Measurements from ENCODE around the gene CLDN5. TPM values are rescaled to one million over a fixed set of nuclear protein-coding genes. Genes with fewer than 3 reads are reported as not detected.

The CLDN5 gene
- total RNA-seq (2014; rRNA removed; shearing (Covaris generic)) = not detected in 2 replicates
- not detected in 2 replicates for total RNA-seq (2022)
- Bru-seq, nascent RNA = not detected
- not detected for BruChase-seq, experiment 1, labeled RNA remaining after a 6-hour chase
- not detected for BruChase-seq, experiment 2, labeled RNA remaining after a 2-hour chase
- long read RNA-seq = 0 reads

- DNase-seq (ENCODE audit: low spot score) = no peak
- CTCF ChIA-PET (ENCODE audit: unreplicated experiment) = no interaction called here
- peaks cover 16% of the 10 kb centered on the region; the same call in 1 of the 2 replicates for H3K36me3 ChIP-seq (ENCODE audit: insufficient read depth, low read length)
- BruUV-seq (replicated peaks) = no TSS peak
- H3K4me3 ChIP-seq (ENCODE audit: low read depth, low read length, poor library complexity, severe bottlenecking) = no peak within 1 kb of the TSS
- no peaks in the 10 kb centered on the region for H3K9me2 ChIP-seq (ENCODE audit: insufficient read depth, low read length)
- no peak within 1 kb of the TSS for H2AFZ ChIP-seq (ENCODE audit: low read length)
- H3K4me1 ChIP-seq (ENCODE audit: insufficient read depth, low read length, poor library complexity, severe bottlenecking) = no peaks in the 10 kb centered on the region
- H3K79me2 ChIP-seq (ENCODE audit: insufficient read depth, low read depth, low read length) = no peaks in the 10 kb centered on the region
- intact Hi-C loops (cut with micrococcal nuclease; ENCODE audit: unreplicated experiment) = no loop called here
- TF ChIP-seq EZH2phosphoT487 (IDR thresholded peaks at IDR 0.05; ENCODE audit: borderline replicate concordance, low read depth, low read length) = no peak
- TF ChIP-seq CTCF (conservative IDR thresholded peaks at IDR 0.05; ENCODE audit: low read length) = no peak
- POLR2A ChIA-PET = no interaction called here
- H4K20me1 ChIP-seq (ENCODE audit: insufficient read depth, low read length) = no peaks in the 10 kb centered on the region
- no peaks in the 10 kb centered on the region for H3K9me3 ChIP-seq (ENCODE audit: low read length)
- no peak within 1 kb of the TSS for H3K27ac ChIP-seq (ENCODE audit: low read depth, low read length, poor library complexity, severe bottlenecking)
- H3K4me2 ChIP-seq (ENCODE audit: low read length) = no peak within 1 kb of the TSS
Observed at GRCh38 chr22:19524170-19525115, at the start of gene CLDN5. TSS of gene CLDN5 (minus strand) at chr22:19524410. CDS start at chr22:19524255, 155 bp downstream.

GRCh38 chr22:19571995-19572394 is 47.8 kb upstream of the CLDN5 start:
- CTCF ChIA-PET (ENCODE audit: unreplicated experiment) = no interaction called here
- Histone ChIP-seq H3K27ac (ENCODE audit: low read depth, low read length, poor library complexity, severe bottlenecking) (no peak overlapping the region), H3K4me1 (ENCODE audit: insufficient read depth, low read length, poor library complexity, severe bottlenecking) (no peaks in the 10 kb centered on the region), H3K4me3 (ENCODE audit: low read depth, low read length, poor library complexity, severe bottlenecking) (no peak overlapping the region), H3K4me2 (ENCODE audit: low read length) (no peak overlapping the region), H2AFZ (ENCODE audit: low read length) (no peak overlapping the region), H3K79me2 (ENCODE audit: insufficient read depth, low read depth, low read length) (no peaks in the 10 kb centered on the region), H3K9me2 (ENCODE audit: insufficient read depth, low read length) (no peaks in the 10 kb centered on the region), H3K9me3 (ENCODE audit: low read length) (no peaks in the 10 kb centered on the region), H4K20me1 (ENCODE audit: insufficient read depth, low read length) (no peaks in the 10 kb centered on the region), H3K36me3 (ENCODE audit: insufficient read depth, low read length) (no peaks in the 10 kb centered on the region)
- intact Hi-C loops (cut with micrococcal nuclease; ENCODE audit: unreplicated experiment) = no loop called here
- POLR2A ChIA-PET = no interaction called here
- no TSS peak for BruUV-seq (replicated peaks)
- TF ChIP-seq CTCF (conservative IDR thresholded peaks at IDR 0.05; ENCODE audit: low read length) = no peak
- no peak for TF ChIP-seq EZH2phosphoT487 (IDR thresholded peaks at IDR 0.05; ENCODE audit: borderline replicate concordance, low read depth, low read length)
- no peak for DNase-seq (ENCODE audit: low spot score)

All from OCI-LY7 (cell line).